GM19023 (cell line): ENCODE measurements around the gene FAM161B.
A peak's percentile ranks its signal among the peaks of the same experiment; 100 is the strongest.
"Not testable (repeated sequence)": the region's sequence is repeated elsewhere in the genome, so short reads cannot be mapped to it uniquely, and the experiment has no call there.

ENCODE experiments used
- ATAC-seq: cut with Tn5 transposase; IDR thresholded peaks from one replicate; pipeline ENCODE4 v1.9.1; 2021; ENCODE audit warnings: mild to moderate bottlenecking, moderate library complexity; ENCODE audit not compliant: unreplicated experiment

Gene FAM161B

GRCh38 chr14:73949752-73950734 lies at the start of gene FAM161B, which contains the start of gene COQ6:
TSS of gene FAM161B (minus strand) at chr14:73950094. CDS start at chr14:73950026, 68 bp downstream.
TSS of gene COQ6 (plus strand) at chr14:73950302. CDS start at chr14:73950333, 31 bp downstream.
- ATAC-seq: peak; percentile 90

GRCh38 chr14:73998726-73999125 lies 48.8 kb upstream of the FAM161B start:
- no peak for ATAC-seq

GRCh38 chr14:73997944-73998447 lies 48.1 kb upstream of the FAM161B start:
- no peak for ATAC-seq

- no peak for ATAC-seq
These were observed 47.4 kb upstream of the FAM161B start for GRCh38 chr14:73997108-73997943.

- ATAC-seq: no peak
These were observed 46.8 kb upstream of the FAM161B start for GRCh38 chr14:73996731-73997107.

GRCh38 chr14:73995977-73996378 lies 46.1 kb upstream of the FAM161B start:
- ATAC-seq: no peak

- not testable (repeated sequence) for ATAC-seq
These were observed 45.0 kb upstream of the FAM161B start for GRCh38 chr14:73994926-73995325.

- ATAC-seq: no peak
These were observed 41.2 kb upstream of the FAM161B start for GRCh38 chr14:73991092-73991491.

- not testable (repeated sequence) for ATAC-seq
These were observed 38.8 kb upstream of the FAM161B start for GRCh38 chr14:73988656-73989055.

GRCh38 chr14:73988065-73988464 lies 38.2 kb upstream of the FAM161B start:
- no peak for ATAC-seq

GRCh38 chr14:73977896-73978295 lies 28.0 kb upstream of the FAM161B start:
- no peak for ATAC-seq

GRCh38 chr14:73976125-73976524 lies 26.2 kb upstream of the FAM161B start:
- ATAC-seq: no peak

GRCh38 chr14:73973497-73973896 lies 23.6 kb upstream of the FAM161B start:
- no peak for ATAC-seq

GRCh38 chr14:73968885-73969284 lies 19.0 kb upstream of the FAM161B start:
- ATAC-seq: no peak

GRCh38 chr14:73965216-73965615 lies 15.3 kb upstream of the FAM161B start:
- no peak for ATAC-seq

GRCh38 chr14:73961192-73961591 lies 11.3 kb upstream of the FAM161B start:
- no peak for ATAC-seq

- ATAC-seq: no peak
These were observed 8.7 kb upstream of the FAM161B start for GRCh38 chr14:73958591-73958990.

- ATAC-seq: no peak
These were observed 5.8 kb upstream of the FAM161B start for GRCh38 chr14:73955674-73956073.

GRCh38 chr14:73953731-73954130 lies 3.8 kb upstream of the FAM161B start:
- no peak for ATAC-seq

GRCh38 chr14:73945159-73945670 lies 4.7 kb downstream of the FAM161B start:
- no peak for ATAC-seq
